IMR-90 (cell line): ENCODE data around the gene CDC6. TPM values are rescaled to one million over a fixed set of nuclear protein-coding genes. Genes with fewer than 3 reads are reported as not detected.
A peak's percentile ranks its signal among the peaks of the same experiment; 100 is the strongest.

Source experiments
- ATAC-seq: fragments of 200-7000 bp; cut with Tn5 transposase; 2 replicates; pipeline ENCODE4 v1.9.1; 2020; ENCODE audit warnings: low read depth, mild to moderate bottlenecking, moderate library complexity
- BruUV-seq: library from RNA; stranded (reverse); fragments of 400-500 nt; replicated peaks from 2 replicates; lab custom pipeline; 2021; lab: Mats Ljungman, UMichigan
- CTCF ChIA-PET: fragments of 300-600 bp; formaldehyde crosslinking; extraction: SDS; loops from one replicate; lab custom pipeline; 2021; ENCODE audit warnings: antibody characterized with exemption; lab: Yijun Ruan, JAX
- POLR2A ChIA-PET: fragments of 300-600 bp; sonication (Branson Sonifier 250); formaldehyde crosslinking; loops from one replicate; lab custom pipeline; 2022; ENCODE audit warnings: antibody characterized with exemption; ENCODE audit not compliant: unreplicated experiment; lab: Charles Lee
- DNase-seq: peaks from one replicate; pipeline ENCODE4 v3.0.0; 2013
- H2AFZ ChIP-seq: replicated peaks from 2 replicates; pipeline ENCODE3; 2013; ENCODE audit warnings: low read length, mild to moderate bottlenecking; ENCODE audit not compliant: poor library complexity
- H2AK5ac ChIP-seq: 2 replicates; pipeline ENCODE4 v1.6.1; 2013; ENCODE audit warnings: low read depth, low read length, inconsistent platforms
- H2AK9ac ChIP-seq: replicated peaks from 2 replicates; pipeline ENCODE3; 2013; ENCODE audit warnings: mild to moderate bottlenecking, low read depth, low read length, moderate library complexity; ENCODE audit not compliant: poor library complexity
- H2BK120ac ChIP-seq: 2 replicates; pipeline ENCODE4 v1.6.1; 2013; ENCODE audit warnings: low read depth, low read length, inconsistent platforms
- H2BK15ac ChIP-seq: 3 replicates; pipeline ENCODE4 v1.6.1; 2013; ENCODE audit warnings: low read depth, low read length, inconsistent platforms
- H2BK20ac ChIP-seq: 2 replicates; pipeline ENCODE4 v1.6.1; 2013; ENCODE audit warnings: low read depth, mild to moderate bottlenecking, inconsistent platforms, low read length, moderate library complexity
- H2BK5ac ChIP-seq: 2 replicates; pipeline ENCODE4 v1.6.1; 2013; ENCODE audit warnings: mild to moderate bottlenecking, low read depth, low read length, inconsistent platforms; ENCODE audit not compliant: poor library complexity, severe bottlenecking
- H3K14ac ChIP-seq: replicated peaks from 2 replicates; pipeline ENCODE4 v1.6.1; 2013; ENCODE audit warnings: low read depth, low read length, inconsistent platforms
- H3K18ac ChIP-seq: 2 replicates; pipeline ENCODE4 v1.6.1; 2013; ENCODE audit warnings: low read depth, low read length, control low read depth
- H3K23ac ChIP-seq: 2 replicates; pipeline ENCODE4 v1.6.1; 2013; ENCODE audit warnings: low read depth, low read length, inconsistent platforms
- H3K27ac ChIP-seq: 2 replicates; pipeline ENCODE4 v1.5.1; 2013; ENCODE audit warnings: mild to moderate bottlenecking, control low read depth, low read length; ENCODE audit not compliant: insufficient read depth
- H3K27me3 ChIP-seq: 2 replicates; pipeline ENCODE4 v1.6.1; 2013; ENCODE audit warnings: low read length; ENCODE audit not compliant: control insufficient read depth, insufficient read depth
- H3K36me3 ChIP-seq: 2 replicates; pipeline ENCODE4 v1.6.1; 2013; ENCODE audit warnings: low read length, mixed read lengths; ENCODE audit not compliant: control insufficient read depth, insufficient read depth
- H3K4ac ChIP-seq: 2 replicates; pipeline ENCODE4 v1.6.1; 2013; ENCODE audit warnings: low read depth, low read length, inconsistent platforms
- H3K4me1 ChIP-seq: 2 replicates; pipeline ENCODE4 v1.6.1; 2013; ENCODE audit warnings: low read length, mixed read lengths; ENCODE audit not compliant: control insufficient read depth, insufficient read depth
- H3K4me2 ChIP-seq: 2 replicates; pipeline ENCODE4 v1.6.1; 2013; ENCODE audit warnings: low read depth, mild to moderate bottlenecking, control low read depth, low read length, moderate library complexity
- H3K4me3 ChIP-seq: 2 replicates; pipeline ENCODE4 v1.5.1; 2013; ENCODE audit warnings: low read depth, mild to moderate bottlenecking, control low read depth, low read length, moderate library complexity; ENCODE audit not compliant: insufficient read depth
- H3K56ac ChIP-seq: 2 replicates; pipeline ENCODE4 v1.6.1; 2013; ENCODE audit warnings: low read length, inconsistent platforms; ENCODE audit not compliant: insufficient read depth; ENCODE audit errors: extremely low read depth
- H3K79me1 ChIP-seq, 2 experiments: 2 replicates each; pipeline ENCODE4 v1.6.1; 2013; ENCODE audit warnings: low read length in 2 of 2, inconsistent platforms in 1 of 2, low read depth in 1 of 2
- H3K9ac ChIP-seq: 2 replicates; pipeline ENCODE4 v1.6.1; 2013; ENCODE audit warnings: low read depth, low read length, control low read depth
- H3K9me1 ChIP-seq: 2 replicates; pipeline ENCODE4 v1.6.1; 2013; ENCODE audit warnings: low read length, inconsistent platforms; ENCODE audit not compliant: insufficient read depth
- H3K9me3 ChIP-seq: 2 replicates; pipeline ENCODE4 v1.6.1; 2013; ENCODE audit warnings: low read length; ENCODE audit not compliant: control insufficient read depth, insufficient read depth
- H4K20me1 ChIP-seq: 2 replicates; pipeline ENCODE4 v1.6.1; 2013; ENCODE audit warnings: low read length, inconsistent platforms; ENCODE audit not compliant: insufficient read depth
- H4K5ac ChIP-seq: 2 replicates; pipeline ENCODE4 v1.6.1; 2013; ENCODE audit warnings: mild to moderate bottlenecking, low read depth, low read length, control low read depth
- H4K8ac ChIP-seq, 2 experiments: 2 replicates each; pipeline ENCODE4 v1.6.1; 2013; ENCODE audit warnings: low read depth in 2 of 2, low read length in 2 of 2, control low read depth in 1 of 2, inconsistent platforms in 1 of 2
- H4K91ac ChIP-seq: 2 replicates; pipeline ENCODE4 v1.6.1; 2013; ENCODE audit warnings: low read depth, low read length, inconsistent platforms; ENCODE audit not compliant: insufficient read depth
- BHLHE40 ChIP-seq: fragments of 150-350 bp; IDR thresholded peaks from 2 replicates; pipeline ENCODE4 v1.6.1; 2016; ENCODE audit warnings: mild to moderate bottlenecking, low read depth, low read length
- MAZ ChIP-seq: IDR thresholded peaks from 2 replicates; pipeline ENCODE4 v1.6.1; 2012; ENCODE audit warnings: low read depth, mild to moderate bottlenecking, low read length, improper control_type of control experiment, moderate library complexity, borderline replicate concordance
- MXI1 ChIP-seq: IDR thresholded peaks from 2 replicates; pipeline ENCODE4 v1.6.1; 2012; ENCODE audit warnings: low read depth, mild to moderate bottlenecking, low read length, moderate library complexity, borderline replicate concordance
- NFE2L2 ChIP-seq: fragments of 150-350 bp; IDR thresholded peaks from 2 replicates; pipeline ENCODE4 v1.6.1; 2016; ENCODE audit warnings: low read depth, mild to moderate bottlenecking, low read length
- RCOR1 ChIP-seq: IDR thresholded peaks from 2 replicates; pipeline ENCODE4 v1.6.1; 2012; ENCODE audit warnings: mild to moderate bottlenecking, low read length, improper control_type of control experiment; ENCODE audit not compliant: insufficient replicate concordance
- WGBS, 2 experiments: methylation state at CpG; one replicate each; pipeline versions ENCODE4 v1.1.5 to v1.1.7; 2013; ENCODE audit warnings: missing lambda C conversion rate in 2 of 2; ENCODE audit not compliant: insufficient read length in 1 of 2; ENCODE audit errors: extremely low coverage in 2 of 2; 5-methylcytosine and 5-hydroxymethylcytosine counted together
- dilution Hi-C: fragments of 300-500 bp; cut with HindIII; formaldehyde crosslinking; loops from one replicate; pipeline ENCODE4 v1.14.3; 2018; ENCODE audit warnings: low sequenced_read_pairs; ENCODE audit not compliant: unreplicated experiment
- in situ Hi-C: fragments of 300-500 bp; cut with MboI; formaldehyde crosslinking; loops from 3 replicates; pipeline ENCODE4 v1.14.3; 2019; ENCODE audit warnings: low sequenced_read_pairs, inconsistent platforms, mixed read lengths
- intact Hi-C: fragments of 100-400 bp; cut with micrococcal nuclease; formaldehyde crosslinking; loops from 2 replicates; pipeline ENCODE4 v1.10.0; 2022
- polyA plus RNA-seq, 3 experiments: library from polyadenylated mRNA; depleted of rRNA; stranded (reverse); fragments of >200 nt; gene quantifications; 2 replicates each; pipeline ENCODE4 v1.2.3, GENCODE V29; 2012; ENCODE audit warnings: low replicate concordance in 1 of 3
- total RNA-seq: library from RNA; depleted of rRNA; stranded (reverse); fragments of >200 nt; gene quantifications from 2 replicates; pipeline ENCODE4 v1.2.3, GENCODE V29; 2012

CDC6 gene
- total and polyA plus RNA-seq, 2 of the 4 experiments (the other 2 are of a cell fraction) = 15.3 to 25.6 TPM

DNA sequence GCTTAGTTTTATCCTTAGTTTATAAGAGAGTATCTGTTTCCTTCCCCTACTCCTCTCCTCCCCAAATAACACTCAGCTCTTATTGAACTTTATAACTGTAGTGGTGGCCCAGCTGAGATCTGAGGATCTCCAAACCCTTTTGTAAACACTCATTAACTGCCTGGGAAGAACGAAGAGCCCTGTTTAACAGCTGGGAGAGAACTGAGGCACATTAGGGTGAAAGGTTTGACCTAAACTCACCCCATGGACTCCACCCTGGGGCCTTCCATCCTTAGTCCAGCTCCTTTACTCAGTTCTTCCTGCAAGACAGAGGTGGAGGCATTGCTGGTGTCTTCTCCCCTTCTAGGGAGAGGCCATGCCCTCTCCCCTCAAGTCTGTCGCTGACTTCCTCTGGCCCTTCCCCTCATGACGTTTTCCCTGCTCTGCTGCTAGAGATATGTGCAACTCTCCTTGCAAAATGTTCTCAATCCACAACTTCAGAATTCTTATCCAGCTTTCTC lies 20.1 kb downstream of the CDC6 start:
- no peaks in the 10 kb centered on the region for H3K27me3 ChIP-seq
- H4K8ac ChIP-seq = peak overlapping the region in 1 of 2 experiments; percentile 12; a peak in 1 of 4 replicates
- peaks cover 57% of the 10 kb centered on the region for H3K4me1 ChIP-seq
- H3K79me1 ChIP-seq = peaks cover 0 to 18% of the 10 kb centered on the region in 2 experiments; a peak in 2 of 4 replicates
- peak overlapping the region; percentile 68 for H3K4ac ChIP-seq
- 0 out of 2 replicates have a peak overlapping the region, but pooled peaks have one; percentile 54 for H2AK5ac ChIP-seq
- H2AK9ac ChIP-seq = no peak overlapping the region
- POLR2A ChIA-PET = interaction anchor here (0.6 kb wide), 1 partner anchor 9 kb away, joined by 3 read pairs; no protein-coding TSS in a partner anchor
- peak overlapping the region; percentile 2; the same call in 1 of the 3 replicates for H2BK15ac ChIP-seq
- H4K5ac ChIP-seq = peak overlapping the region; percentile 2
- no peaks in the 10 kb centered on the region for H3K36me3 ChIP-seq
- H4K20me1 ChIP-seq = peaks cover 15% of the 10 kb centered on the region; the same call in 1 of the 2 replicates
- peak overlapping the region; percentile 55; the same call in 1 of the 2 replicates for H3K27ac ChIP-seq
- intact Hi-C loops = no loop called here
- ATAC-seq (no peak), DNase-seq (no peak)
- dilution Hi-C loops = no loop called here
- H3K4me2 ChIP-seq = peak overlapping the region; percentile 2
- H3K56ac ChIP-seq = no peak overlapping the region
- H2AFZ ChIP-seq = peak overlapping the region; percentile 47
- CTCF ChIA-PET = interaction anchor here (0.5 to 1.7 kb wide), 2 partner anchors 9 to 28 kb away, joined by 3 to 9 read pairs; no protein-coding TSS in a partner anchor
- no peak overlapping the region for H3K4me3 ChIP-seq
- peaks cover 20% of the 10 kb centered on the region for H3K9me1 ChIP-seq
- H3K14ac ChIP-seq = peak overlapping the region; percentile 20; the same call in 1 of the 2 replicates
- no peak overlapping the region for H3K9ac ChIP-seq
- in situ Hi-C loops = no loop called here
- 0% methylated on average over 1 of the region's 3 CpGs; no CpG with 5 or more reads in 1 of the 2 experiments for WGBS, 2 experiments
- H3K18ac ChIP-seq = peak overlapping the region; percentile 63
- H2BK5ac ChIP-seq = peak overlapping the region; percentile 5
- H2BK120ac ChIP-seq = peak overlapping the region; percentile 10; the same call in 1 of the 2 replicates
- TF ChIP-seq MXI1 (no peak), NFE2L2 (no peak), RCOR1 (no peak), BHLHE40 (no peak), MAZ (no peak)
- H2BK20ac ChIP-seq = peak overlapping the region; percentile 0; the same call in 1 of the 2 replicates
- H4K91ac ChIP-seq = peak overlapping the region; percentile 13; the same call in 1 of the 2 replicates
- H3K23ac ChIP-seq = peak overlapping the region; percentile 43; the same call in 1 of the 2 replicates
- no peaks in the 10 kb centered on the region for H3K9me3 ChIP-seq
- BruUV-seq = no TSS peak
